ENCODE results near the gene TCEANC2.

Gene TCEANC2

DNA sequence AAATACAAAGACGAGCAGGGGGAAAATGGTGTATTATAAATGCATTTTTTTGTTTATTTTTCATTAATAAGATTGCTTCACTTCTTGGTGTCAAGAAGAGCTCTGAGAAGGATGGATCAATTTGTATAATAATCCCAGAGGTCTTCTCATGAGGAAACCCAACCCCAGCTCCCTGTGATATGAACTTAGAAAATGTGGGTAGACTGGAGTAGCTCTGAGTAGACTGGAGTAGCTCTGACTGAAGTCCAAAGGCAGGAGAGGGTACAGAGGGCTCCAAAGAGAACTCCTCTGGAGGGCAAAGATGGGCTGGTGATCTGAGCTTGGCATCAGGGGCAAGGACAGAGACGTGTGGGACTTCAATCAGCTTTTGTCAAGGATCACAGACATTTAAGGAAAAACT lies 78.0 kb downstream of the TCEANC2 start:
- DNase-seq (ENCODE audit: low read depth in 2 of 2, low spot score in 1 of 2): no peak

DNA sequence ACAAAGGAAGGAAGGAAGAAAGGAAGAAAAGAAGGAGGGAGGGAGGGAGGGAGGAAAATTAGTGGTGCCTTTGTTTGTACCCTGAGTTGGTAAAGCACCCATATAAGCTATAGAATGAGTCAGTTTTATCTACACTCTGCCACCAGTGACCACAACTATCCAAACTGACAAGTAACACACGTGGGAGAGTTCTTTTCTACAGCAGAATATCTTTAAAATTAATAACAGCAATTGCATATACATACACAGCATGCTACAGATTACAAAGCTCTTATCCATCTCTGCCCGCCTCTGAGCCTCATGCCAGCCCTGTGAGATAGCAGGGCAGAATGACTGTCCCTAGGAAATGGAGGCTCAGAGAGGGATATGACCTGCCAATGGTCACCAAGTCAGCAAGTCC lies 79.1 kb downstream of the TCEANC2 start:
- no peak for DNase-seq (ENCODE audit: low read depth in 2 of 2, low spot score in 1 of 2)

DNA sequence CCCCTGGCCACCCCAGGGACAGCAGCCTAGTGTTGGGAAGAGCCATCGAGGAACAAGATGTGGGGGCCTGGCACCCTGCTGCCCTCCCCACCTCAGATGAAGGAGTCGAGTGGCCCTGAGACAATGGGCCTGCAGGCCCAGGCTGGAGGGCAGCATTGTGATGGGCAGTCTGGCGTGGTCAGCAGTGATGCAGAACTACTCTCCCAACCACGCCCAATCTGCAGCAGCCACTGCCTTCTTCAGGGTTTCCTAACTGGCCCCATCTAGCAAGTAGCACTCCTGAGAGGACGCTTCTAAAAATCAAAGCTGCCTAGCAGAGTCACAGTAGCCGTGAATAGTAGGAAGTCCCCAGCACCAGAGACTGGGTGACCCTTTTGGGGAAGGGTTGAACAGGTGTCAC lies 80.9 kb downstream of the TCEANC2 start:
- no peak for DNase-seq (ENCODE audit: low read depth in 2 of 2, low spot score in 1 of 2)

DNA sequence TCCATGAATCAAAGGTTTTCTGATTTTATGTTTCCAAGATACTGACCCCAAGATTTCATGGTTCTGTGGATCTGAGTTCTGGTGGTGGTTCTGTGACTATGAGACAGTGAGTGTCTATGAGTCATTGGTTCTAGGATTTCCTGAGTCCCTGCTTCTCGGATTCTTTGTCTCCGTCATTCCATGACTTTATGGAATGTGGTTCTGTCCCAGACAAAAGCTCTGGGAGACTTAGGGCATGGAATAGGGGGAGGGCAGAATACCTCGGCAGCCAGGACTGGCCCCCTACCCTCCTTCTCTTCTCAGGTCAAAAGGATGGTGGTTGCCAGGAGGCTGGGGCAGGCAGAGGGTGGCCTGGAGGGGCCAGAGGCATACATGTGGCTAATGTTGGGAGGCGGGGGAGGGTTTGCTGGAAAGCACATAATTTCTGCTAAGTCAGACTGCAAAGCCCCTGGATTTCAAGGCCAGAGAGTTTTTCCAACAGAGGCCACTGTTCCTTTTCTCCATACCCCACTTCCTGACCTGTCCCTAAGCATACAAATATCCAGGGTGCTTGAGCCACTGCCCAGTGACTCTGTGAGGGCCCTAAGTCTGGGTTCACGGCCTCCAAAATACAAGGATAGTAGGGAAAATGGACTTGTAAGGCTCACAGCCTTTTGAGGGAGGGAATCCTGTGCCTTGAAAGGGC lies 82.2 kb downstream of the TCEANC2 start:
- DNase-seq (ENCODE audit: low read depth in 2 of 2, low spot score in 1 of 2): no peak

DNA sequence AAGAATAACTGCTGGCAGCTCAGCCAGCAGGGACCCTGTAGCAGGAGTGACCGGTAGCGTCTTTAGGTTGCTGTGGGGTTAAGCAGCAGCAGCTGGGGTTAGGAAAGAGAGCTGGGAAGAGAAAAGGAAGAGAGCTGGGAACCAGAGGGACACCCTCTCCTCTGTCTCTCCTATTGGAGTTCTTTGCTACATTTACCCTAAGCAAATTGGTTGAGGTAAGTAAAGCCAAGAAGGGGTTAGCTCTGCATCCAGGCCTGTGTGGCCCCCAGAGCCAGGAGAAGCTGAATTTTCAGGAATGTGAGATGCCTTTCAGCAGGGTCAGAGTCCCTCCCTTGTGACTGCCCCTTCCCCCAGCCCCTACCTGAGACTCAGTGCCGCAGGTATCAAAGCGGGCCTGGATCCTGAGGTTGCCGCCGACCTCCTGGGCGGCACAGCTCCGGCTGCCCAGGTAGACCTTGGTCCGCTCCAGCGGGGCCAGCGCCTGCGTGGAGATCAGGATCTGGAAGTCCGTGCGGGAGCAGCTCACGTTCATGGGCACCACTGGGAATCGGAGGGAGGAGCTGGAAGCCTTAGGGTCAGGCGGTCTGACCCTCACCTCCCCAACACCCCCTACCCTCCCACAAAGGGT lies 83.0 kb downstream of the TCEANC2 start:
- DNase-seq (ENCODE audit: low read depth in 2 of 2, low spot score in 1 of 2): no peak

DNA sequence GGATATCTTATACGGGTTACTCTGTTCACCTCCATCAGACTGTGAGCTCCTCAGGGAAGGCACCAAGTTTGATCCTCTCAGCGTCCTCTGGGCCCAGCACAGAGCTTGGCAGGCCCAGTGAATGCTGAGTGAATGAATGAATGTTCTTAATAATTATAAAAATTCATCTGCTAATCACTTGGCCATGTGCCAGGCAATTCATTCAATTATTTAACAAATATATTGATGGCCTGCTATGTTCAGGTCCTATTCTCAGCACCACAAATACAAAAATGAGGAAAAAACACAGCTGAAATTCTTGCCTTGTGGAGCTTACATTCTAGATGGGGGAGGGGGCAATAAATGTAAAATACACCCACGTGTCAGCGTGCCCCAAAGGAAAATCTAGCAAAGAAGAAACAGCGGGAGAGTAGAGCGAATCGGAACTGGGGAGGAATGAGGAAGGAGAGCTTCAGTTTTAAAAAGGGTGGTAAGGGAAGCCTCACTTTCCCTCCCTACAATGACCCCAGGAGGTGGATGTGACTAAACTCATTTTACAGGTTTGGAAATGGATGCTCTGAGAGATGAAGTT lies 83.6 kb downstream of the TCEANC2 start:
- no peak for DNase-seq (ENCODE audit: low read depth in 2 of 2, low spot score in 1 of 2)

DNA sequence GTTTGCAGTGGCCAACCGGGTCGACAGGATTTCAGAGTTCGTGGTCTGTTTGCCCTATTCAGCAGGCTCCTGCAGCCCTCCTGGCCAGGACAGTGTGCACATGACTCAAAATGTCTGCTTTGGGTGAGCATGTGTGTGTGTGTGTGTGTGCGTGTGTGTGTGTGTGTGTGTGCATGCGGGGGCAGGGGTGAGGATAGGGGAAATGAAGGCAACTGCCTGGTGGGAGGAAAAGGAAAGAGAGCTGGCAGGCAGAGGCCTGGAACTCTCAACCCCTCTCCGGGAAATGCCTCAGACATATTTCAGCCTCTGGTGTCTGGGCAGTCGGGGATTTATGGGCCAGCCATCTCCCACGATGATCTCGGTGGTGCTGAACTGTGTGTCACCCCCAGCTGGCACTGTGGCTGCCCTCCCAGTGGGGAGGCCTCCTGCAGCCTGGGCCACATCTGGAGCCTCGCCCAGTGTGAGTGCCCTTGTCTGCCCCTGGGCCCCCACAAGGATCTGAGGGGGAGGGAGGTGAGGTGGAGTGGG lies 84.2 kb downstream of the TCEANC2 start:
- no peak for DNase-seq (ENCODE audit: low read depth in 2 of 2, low spot score in 1 of 2)

DNA sequence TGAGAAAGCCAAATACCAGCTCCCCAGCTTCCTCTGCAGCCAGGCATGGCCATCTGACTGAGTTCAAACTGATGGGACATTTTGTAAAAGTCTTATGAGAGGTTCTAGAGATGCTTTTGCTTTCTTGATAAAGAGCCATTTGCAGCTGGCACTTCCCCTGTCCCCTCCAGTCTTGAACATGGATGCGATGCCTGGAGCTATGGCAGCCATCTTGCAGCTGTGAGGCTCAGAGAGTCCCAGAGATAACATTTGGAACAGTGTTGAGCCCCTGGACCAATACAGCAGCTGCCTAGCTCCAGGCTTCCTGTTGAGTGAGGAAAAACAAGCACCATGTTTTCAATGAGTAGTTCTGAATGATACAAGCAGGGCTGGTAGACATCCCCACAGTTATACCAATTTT lies 85.6 kb downstream of the TCEANC2 start:
- DNase-seq (ENCODE audit: low read depth in 2 of 2, low spot score in 1 of 2): no peak

DNA sequence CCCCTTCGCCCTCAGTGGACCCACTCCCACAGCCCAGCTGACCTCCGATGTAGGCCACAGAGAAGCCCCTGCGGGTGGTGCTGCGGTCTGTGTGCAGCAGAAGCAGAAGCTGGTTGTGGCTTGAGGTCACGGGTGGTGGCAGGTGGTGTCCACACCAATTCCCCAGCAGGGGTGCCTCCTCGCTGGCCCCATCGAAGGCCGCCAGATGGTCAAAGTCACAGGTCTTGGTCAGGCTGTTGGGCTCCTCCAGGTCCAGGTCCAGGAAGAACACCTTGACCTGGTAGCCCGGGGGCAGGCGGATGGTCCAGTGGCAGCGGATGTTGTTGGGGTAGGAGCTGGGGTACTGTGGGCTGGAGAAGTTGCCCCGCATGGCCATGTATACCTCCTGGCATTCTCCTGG lies 86.3 kb downstream of the TCEANC2 start:
- DNase-seq (ENCODE audit: low read depth in 2 of 2, low spot score in 1 of 2): no peak

DNA sequence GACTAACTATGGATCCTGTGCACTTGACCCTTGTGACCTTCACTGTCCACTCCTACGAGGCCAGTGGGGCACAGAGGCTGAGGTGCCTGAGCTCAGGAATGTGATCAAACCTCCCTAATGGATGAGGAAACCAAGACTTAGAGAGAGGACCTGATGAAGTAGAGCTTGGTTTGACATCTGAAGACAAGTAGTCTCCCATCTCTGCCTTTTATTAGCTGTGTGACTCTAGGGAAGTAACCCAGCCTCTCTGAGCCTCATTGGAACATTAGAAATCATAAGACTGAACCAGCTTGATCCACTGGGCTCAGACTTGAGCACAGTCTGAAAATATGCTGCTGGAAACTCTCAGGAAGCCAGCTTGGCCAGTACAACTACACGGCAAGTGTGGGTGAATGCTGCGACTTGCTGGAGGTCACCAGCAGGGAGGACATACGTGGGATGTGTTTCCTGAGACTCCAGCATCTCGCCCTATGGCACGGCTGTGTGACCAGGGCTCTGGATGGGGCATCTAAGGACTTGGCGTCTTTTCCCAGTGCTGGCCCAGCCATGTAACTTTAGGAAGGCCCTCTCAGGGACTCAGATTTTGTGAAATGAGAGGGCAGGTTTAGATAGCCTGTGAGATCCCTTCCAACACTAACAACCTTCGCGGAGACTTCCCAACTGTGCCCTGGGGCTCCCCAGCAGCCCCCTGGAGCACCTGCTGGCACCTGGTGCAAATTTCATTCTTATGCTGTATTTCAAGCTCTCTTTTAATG lies 88.9 kb downstream of the TCEANC2 start:
- no peak for DNase-seq (ENCODE audit: low read depth in 2 of 2, low spot score in 1 of 2)

DNA sequence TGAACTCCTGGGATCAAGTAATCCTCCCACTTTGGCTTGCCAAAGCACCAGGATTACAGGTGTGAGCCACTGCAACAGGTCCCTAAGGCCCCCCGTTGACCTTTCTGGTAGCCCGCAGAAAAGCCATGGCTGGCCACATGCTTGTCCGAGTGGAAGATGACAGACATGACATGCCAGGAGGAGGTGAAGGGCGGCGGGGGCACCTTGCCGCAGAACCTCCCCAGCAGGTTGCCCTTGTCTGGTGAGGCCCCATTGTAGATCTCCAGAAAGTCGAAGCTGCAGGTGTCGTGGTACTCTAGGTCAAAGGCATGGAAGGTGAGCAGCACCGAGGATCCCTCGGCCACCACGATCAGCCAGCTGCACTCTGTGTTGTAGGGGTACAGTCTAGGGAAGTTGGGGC lies 91.0 kb downstream of the TCEANC2 start:
- DNase-seq (ENCODE audit: low read depth in 2 of 2, low spot score in 1 of 2): no peak

DNA sequence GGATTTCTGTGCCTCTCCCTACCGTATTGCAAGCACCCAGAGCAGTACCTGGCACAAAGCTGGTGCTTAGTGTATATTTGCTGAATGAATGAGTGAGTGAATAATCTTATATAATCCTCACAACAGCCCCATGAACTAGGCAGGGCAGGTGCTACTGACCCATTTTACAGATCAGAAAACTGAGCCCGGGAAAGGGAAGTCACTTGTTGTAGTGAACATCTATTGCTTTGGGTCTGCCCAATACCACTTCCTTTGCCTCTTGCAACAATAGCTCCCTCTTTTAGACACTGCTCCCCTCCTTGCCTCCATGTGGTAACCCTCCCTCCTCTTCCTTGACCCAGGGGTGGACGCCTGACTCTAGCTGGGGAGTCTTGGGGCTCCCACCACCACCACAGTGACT lies 96.3 kb downstream of the TCEANC2 start:
- DNase-seq (ENCODE audit: low read depth in 2 of 2, low spot score in 1 of 2): no peak

DNA sequence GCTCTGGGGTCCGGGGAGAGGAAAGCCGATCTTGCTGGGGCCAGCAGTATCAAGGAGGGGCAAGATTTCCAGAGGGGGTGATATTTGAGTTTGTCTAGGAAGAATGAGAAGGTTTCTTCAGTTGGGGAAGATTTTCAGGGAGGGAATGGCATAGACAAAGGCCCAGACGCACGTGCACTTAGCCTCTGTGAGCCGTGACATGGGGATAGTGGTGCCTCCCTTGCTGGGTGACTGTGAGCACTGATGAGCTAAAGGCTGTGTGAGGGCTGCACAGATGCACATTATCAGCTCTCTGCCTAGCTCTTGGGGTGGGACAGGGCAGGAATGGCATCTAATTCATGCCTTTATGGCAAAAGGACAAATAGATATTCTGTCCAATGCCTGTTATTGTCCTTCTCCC lies 97.6 kb downstream of the TCEANC2 start:
- DNase-seq (ENCODE audit: low read depth in 2 of 2, low spot score in 1 of 2): no peak

DNA sequence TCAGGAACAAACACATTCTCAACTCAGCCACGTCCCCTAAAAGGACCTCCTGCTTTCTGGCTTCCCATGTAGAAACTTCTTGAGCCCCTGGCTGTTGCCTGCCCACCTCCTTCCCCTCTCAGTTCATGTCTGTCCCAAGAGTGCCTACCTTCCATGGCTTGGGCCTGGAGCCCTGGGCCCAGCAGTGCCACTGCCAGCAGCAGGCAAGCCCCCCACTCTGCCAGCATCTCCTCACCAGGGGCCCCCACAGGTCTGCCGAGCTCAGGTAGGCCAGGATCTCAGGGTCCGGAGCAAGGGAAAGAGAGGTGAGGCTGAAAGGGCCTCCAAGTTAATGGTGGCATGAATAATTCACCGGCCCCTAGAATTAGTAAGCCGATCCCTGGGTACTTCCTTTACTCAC lies 99.3 kb downstream of the TCEANC2 start, which contains the start of gene CDCP2:
CDCP2 (minus strand) TSS at position 305 of the 400 bp plus-strand sequence; CDS start at position 227, 78 bp downstream.
- no peak for DNase-seq (ENCODE audit: low read depth in 2 of 2, low spot score in 1 of 2)

DNA sequence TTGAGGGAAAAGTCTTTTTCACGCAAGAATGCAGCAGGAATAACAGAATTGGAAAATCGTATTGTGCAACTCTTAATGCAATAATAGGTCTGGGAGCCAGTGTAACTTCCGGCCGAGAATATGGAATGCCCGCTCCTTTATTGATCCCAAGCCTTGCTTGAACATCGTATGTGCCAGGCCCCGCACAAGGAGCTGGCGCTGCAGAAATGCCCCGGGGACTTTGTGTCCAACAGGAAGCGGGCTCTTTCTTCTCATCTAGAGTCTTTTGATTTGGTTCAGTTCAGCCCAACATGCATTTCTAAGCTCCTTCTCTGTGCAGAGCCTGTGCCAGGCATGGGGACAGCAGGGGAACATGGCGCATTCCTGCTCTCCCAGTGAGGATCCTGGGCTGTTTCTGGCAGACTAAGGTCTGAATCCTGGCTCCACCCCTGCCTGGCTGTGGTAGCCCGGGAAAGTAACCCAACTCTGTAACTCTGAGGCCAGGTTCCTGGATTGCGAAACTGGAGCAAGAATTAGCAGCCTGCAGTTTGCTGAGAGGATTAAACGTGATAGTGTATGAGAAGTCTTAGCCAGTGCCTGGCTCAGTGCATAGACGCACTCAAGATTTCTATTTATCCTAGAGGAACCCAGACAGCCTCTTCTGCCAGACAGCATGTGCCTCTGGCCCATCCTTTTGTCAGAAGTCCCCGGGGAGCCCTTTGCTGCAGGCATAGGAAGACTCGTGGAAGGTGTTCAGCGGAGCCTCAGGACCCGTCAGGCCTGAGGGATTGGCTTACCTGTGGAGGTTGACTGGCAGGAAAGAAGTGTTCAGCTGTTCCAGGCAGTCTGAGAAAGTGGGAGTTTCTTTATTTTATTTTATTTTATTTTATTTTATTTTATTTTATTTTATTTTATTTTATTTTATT lies 100.4 kb downstream of the TCEANC2 start:
- DNase-seq (ENCODE audit: low read depth in 2 of 2, low spot score in 1 of 2): no peak
